Muscle layer of colon (tissue), 2 donors: ENCODE results near the gene CPSF6.
A peak's percentile ranks its signal among the peaks of the same experiment; 100 is the strongest.
"Not testable (repeated sequence)": the region's sequence is repeated elsewhere in the genome, so short reads cannot be mapped to it uniquely, and the experiment has no call there.

Experiments used
- H3K27ac ChIP-seq: one replicate; pipeline ENCODE4 v1.7.0; 2013; ENCODE audit warnings: low read depth, mild to moderate bottlenecking, low read length, moderate library complexity
- H3K27me3 ChIP-seq, 2 donors: one replicate each; pipeline ENCODE4 v1.7.0; 2013; ENCODE audit warnings: low read length in 2 of 2, mild to moderate bottlenecking in 2 of 2; ENCODE audit not compliant: insufficient read depth in 2 of 2, control insufficient read depth in 1 of 2
- H3K36me3 ChIP-seq: one replicate; pipeline ENCODE4 v1.7.0; 2013; ENCODE audit warnings: mild to moderate bottlenecking, low read length; ENCODE audit not compliant: insufficient read depth
- H3K4me1 ChIP-seq: one replicate; pipeline ENCODE4 v1.7.0; 2013; ENCODE audit warnings: mild to moderate bottlenecking, low read length; ENCODE audit not compliant: insufficient read depth
- H3K4me3 ChIP-seq, 2 donors: one replicate each; pipeline ENCODE4 v1.7.0; 2013; ENCODE audit warnings: low read length in 2 of 2, low read depth in 1 of 2, mild to moderate bottlenecking in 1 of 2, moderate library complexity in 1 of 2
- H3K9ac ChIP-seq: one replicate; pipeline ENCODE4 v1.7.0; 2013; ENCODE audit warnings: low read length
- H3K9me3 ChIP-seq: one replicate; pipeline ENCODE4 v1.7.0; 2013; ENCODE audit warnings: mild to moderate bottlenecking, low read length
- donor health status: abdominal sarcoma.
- donor health status: Adenocarcinoma of cecum.

CPSF6 gene

DNA sequence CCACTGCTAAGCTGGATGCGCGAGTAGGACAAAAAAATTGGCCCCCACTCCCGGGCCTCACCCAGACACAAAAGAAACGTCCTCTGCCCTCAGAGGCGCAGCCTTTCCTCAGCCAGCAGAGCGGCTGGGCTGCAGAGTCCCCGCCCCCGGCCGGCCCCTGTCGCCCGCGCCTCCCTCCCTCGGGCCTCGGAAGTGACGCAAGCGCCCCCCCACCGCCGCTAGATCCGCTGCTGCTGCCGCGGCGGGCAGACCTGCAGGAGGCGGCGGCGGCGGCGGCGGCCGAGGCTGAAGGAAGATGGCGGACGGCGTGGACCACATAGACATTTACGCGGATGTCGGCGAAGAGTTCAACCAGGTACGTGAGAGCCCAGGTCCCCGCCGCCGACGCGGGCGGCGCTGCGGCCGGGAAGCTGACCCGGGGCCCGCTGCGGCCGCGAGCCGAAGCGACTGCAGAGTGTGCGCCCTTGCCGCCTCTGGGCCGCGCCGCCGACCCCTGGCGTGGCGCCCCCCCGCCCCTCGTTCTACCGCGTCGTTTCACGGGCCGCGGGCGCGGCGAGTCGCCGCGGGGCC is at the start of gene CPSF6:
TSS of gene CPSF6 (plus strand) at position 218 of the 570 bp plus-strand sequence. CDS start at position 296, 78 bp downstream.
- Histone ChIP-seq H3K36me3 (no peaks in the 10 kb centered on the region), H3K27ac (peak within 1 kb of the TSS; percentile 91), H3K27me3 (no peaks in the 10 kb centered on the region), H3K9me3 (no peaks in the 10 kb centered on the region), H3K4me1 (peaks cover 32% of the 10 kb centered on the region), H3K4me3 (peak within 1 kb of the TSS; percentile 79 to 88), H3K9ac (peak within 1 kb of the TSS; percentile 95)

DNA sequence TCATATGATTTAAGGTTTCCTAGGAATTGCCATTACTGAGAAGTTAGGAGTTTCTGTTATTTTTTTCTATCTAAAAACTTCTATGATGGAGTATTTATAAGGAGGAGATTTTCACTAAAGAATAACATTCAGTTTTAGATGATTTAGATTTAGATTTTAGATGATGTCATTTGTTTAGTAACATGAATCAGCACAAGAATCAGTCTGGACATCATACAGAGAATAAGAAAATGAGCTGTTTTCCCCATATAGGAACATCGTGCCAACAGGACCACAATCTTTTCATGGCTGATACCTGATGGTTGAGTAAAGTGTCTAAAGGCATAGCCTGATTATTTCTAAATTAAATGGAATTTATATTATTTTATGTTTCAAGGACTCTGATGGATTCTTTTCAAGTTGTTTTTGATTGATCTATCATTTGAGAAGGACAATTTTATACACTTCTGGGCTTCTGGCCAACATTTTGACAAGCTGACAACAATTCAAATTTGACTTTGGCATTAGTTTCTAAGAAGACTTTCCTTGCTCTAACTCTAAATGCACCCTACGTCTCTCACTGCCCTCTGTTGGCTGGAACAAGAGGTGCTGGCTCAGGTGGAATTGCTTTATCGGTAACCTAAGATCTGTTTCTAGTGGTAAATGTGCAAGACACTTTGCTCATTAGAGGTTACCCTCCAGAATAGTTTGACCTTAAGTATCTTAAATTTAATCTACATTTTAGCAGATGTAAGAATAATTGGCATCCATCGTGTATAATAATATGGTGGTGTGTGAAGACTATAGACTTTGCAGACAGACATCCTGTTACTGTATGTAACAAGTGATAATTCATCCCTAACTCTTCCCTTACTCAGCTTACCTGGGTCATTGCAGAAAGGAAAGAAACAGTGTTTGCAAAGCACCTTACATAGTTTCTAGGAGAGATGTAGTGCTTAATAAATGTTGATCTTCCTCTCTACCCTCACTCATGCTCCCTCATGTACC is 42.8 kb upstream of the CPSF6 start:
- no peak overlapping the region for H3K27ac ChIP-seq
- H3K4me3 ChIP-seq = no peak overlapping the region
- no peaks in the 10 kb centered on the region for H3K4me1 ChIP-seq
- H3K36me3 ChIP-seq = no peaks in the 10 kb centered on the region
- H3K27me3 ChIP-seq = no peaks in the 10 kb centered on the region
- no peak overlapping the region for H3K9ac ChIP-seq
- H3K9me3 ChIP-seq = peaks cover 20% of the 10 kb centered on the region

- H3K36me3 ChIP-seq, H3K27ac ChIP-seq, H3K4me1 ChIP-seq, H3K4me3 ChIP-seq, H3K27me3 ChIP-seq, H3K9ac ChIP-seq: not testable (repeated sequence)
- H3K9me3 ChIP-seq = peaks cover 20% of the 10 kb centered on the region
Observed at GRCh38 chr12:69199976-69200375, 39.4 kb upstream of the CPSF6 start.

- no peak overlapping the region for H3K27ac ChIP-seq
- H3K4me3 ChIP-seq = no peak overlapping the region
- no peaks in the 10 kb centered on the region for H3K36me3 ChIP-seq
- no peaks in the 10 kb centered on the region for H3K27me3 ChIP-seq
- H3K9me3 ChIP-seq = peaks cover 13% of the 10 kb centered on the region
- H3K9ac ChIP-seq = no peak overlapping the region
- no peaks in the 10 kb centered on the region for H3K4me1 ChIP-seq
Observed at GRCh38 chr12:69204191-69204590, 35.2 kb upstream of the CPSF6 start.

DNA sequence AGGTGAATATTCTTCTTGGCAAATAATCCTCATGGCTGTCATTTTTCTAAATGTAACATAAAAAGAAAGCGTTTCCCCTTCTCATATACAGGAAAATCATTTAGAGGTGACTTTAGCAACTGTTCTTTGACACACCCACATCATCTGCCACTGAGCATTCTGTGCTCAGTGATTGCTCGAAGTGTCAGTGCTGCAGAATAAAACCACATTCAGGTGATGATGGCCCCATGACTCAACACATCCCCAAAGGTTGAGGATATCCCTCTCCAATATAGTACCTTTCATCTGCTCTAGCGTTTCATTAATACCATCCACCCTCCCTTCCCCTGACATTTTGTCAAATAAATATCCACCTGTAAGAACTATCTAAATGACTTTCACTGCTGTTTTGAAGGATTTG is 28.7 kb upstream of the CPSF6 start:
- no peak overlapping the region for H3K27ac ChIP-seq
- H3K9ac ChIP-seq = no peak overlapping the region
- H3K4me1 ChIP-seq = no peaks in the 10 kb centered on the region
- no peaks in the 10 kb centered on the region for H3K9me3 ChIP-seq
- no peaks in the 10 kb centered on the region for H3K27me3 ChIP-seq
- H3K4me3 ChIP-seq = no peak overlapping the region
- no peaks in the 10 kb centered on the region for H3K36me3 ChIP-seq

GRCh38 chr12:69211160-69211559 is 28.2 kb upstream of the CPSF6 start:
- H3K27ac ChIP-seq = no peak overlapping the region
- H3K27me3 ChIP-seq = no peaks in the 10 kb centered on the region
- H3K9me3 ChIP-seq = no peaks in the 10 kb centered on the region
- H3K4me3 ChIP-seq = no peak overlapping the region
- H3K9ac ChIP-seq = no peak overlapping the region
- no peaks in the 10 kb centered on the region for H3K4me1 ChIP-seq
- H3K36me3 ChIP-seq = no peaks in the 10 kb centered on the region

DNA sequence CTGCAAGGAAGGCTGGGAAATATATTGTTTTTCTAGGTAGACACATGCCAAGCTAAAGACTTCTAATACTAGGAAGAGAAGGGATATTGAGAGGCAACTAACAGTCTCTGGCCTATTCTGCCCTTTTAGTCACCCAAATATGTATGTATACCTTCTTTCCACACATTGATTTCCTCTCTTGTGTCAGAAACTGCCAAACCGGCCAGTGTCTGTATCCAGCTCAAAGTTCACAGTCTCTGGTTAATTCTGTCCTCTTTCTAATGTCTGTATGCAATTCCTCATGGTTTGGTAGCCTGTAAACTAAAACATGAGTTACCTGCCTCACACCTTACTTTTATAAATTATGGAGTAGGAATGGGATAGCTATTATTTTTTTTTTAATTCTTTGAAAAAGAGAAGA is 25.2 kb upstream of the CPSF6 start:
- Histone ChIP-seq H3K27me3 (no peaks in the 10 kb centered on the region), H3K9me3 (no peaks in the 10 kb centered on the region), H3K36me3 (no peaks in the 10 kb centered on the region), H3K9ac (no peak overlapping the region), H3K27ac (no peak overlapping the region), H3K4me1 (no peaks in the 10 kb centered on the region), H3K4me3 (no peak overlapping the region)

- no peaks in the 10 kb centered on the region for H3K36me3 ChIP-seq
- H3K9ac ChIP-seq = no peak overlapping the region
- H3K9me3 ChIP-seq = no peaks in the 10 kb centered on the region
- H3K4me1 ChIP-seq = no peaks in the 10 kb centered on the region
- no peak overlapping the region for H3K27ac ChIP-seq
- no peaks in the 10 kb centered on the region for H3K27me3 ChIP-seq
- no peak overlapping the region for H3K4me3 ChIP-seq
Observed at GRCh38 chr12:69225251-69225910, 14.0 kb upstream of the CPSF6 start.

DNA sequence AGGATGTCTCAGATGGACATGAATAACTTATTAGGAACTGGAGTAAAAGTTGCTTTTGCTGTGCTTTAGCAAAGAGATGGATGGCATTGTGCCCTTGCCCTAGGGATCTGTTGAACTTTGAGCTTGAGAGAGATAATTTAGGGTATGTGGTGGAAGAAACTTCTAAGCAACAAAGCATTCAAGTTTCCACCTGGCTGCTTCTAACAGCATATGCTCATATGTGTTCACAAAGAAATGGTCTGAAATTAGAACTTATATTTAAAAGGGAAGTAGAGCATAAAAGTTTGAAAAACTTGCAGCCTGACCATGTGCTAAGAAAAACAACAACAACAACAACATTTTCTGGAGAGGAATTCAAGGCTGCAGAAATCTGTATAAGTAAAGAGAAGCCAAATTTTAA is 7.9 kb upstream of the CPSF6 start:
- no peak overlapping the region for H3K27ac ChIP-seq
- no peaks in the 10 kb centered on the region for H3K27me3 ChIP-seq
- no peaks in the 10 kb centered on the region for H3K4me1 ChIP-seq
- H3K9me3 ChIP-seq = no peaks in the 10 kb centered on the region
- no peak overlapping the region for H3K4me3 ChIP-seq
- no peaks in the 10 kb centered on the region for H3K36me3 ChIP-seq
- H3K9ac ChIP-seq = no peak overlapping the region

- peaks cover 32% of the 10 kb centered on the region for H3K4me1 ChIP-seq
- peak overlapping the region; percentile 34 to 72 for H3K4me3 ChIP-seq
- peak overlapping the region; percentile 51 for H3K9ac ChIP-seq
- peak overlapping the region; percentile 75 for H3K27ac ChIP-seq
- no peaks in the 10 kb centered on the region for H3K27me3 ChIP-seq
- H3K9me3 ChIP-seq = no peaks in the 10 kb centered on the region
- H3K36me3 ChIP-seq = no peaks in the 10 kb centered on the region
Observed at GRCh38 chr12:69238589-69239351, 599 bp upstream of the CPSF6 start.
